GM19023 (cell line): ENCODE measurements around the gene WASHC3.
"Not testable (repeated sequence)": the region's sequence is repeated elsewhere in the genome, so short reads cannot be mapped to it uniquely, and the experiment has no call there.

Source experiments
- ATAC-seq: cut with Tn5 transposase; IDR thresholded peaks from one replicate; pipeline ENCODE4 v1.9.1; 2021; ENCODE audit warnings: mild to moderate bottlenecking, moderate library complexity; ENCODE audit not compliant: unreplicated experiment

WASHC3 gene

DNA sequence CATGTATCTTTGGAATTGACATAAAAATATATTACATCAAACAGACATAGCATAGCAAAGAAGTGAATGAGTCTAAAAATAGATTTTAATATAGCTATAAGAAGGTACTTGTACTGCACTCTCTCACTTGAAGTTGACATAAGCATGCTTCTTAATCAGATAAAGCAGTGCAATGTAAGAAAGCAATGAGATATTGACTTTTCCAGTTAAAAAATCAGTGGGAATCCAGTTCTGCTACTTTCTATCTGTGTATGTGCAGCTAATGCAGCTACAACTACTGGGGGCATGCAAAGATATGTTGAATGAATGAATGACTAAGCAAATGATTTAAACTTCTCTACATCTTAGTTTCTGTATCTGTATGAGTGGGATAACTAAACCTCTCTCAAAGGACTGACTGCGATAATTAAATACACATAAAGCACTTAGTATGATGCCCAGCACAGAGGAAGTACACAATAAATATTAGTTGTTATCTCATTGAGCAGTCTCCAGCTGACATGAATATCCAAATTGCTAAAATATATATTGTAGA, 10.3 kb downstream of the WASHC3 start:
- ATAC-seq = no peak

GRCh38 chr12:102050660-102051430, 10.9 kb downstream of the WASHC3 start:
- ATAC-seq = no peak

DNA sequence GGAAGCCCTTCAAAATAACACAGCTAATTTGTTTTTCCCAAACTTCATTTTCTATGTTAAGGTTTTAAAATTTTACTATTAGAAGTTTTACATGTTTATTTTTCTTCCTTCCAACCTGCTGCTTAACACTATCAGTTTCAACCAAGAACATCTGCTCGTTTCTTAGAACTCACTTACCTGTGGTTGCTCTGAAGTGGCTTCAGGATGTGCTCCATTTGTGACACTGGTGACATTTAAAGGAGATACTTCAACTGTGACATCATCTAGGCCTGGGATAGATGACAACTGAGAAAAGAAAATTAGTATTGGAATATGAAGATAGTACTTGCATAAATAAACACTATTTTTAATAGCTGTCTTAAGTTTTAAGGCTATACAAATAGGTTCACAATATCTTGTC, 17.9 kb downstream of the WASHC3 start:
- peak; percentile 82 for ATAC-seq

- no peak for ATAC-seq
Measured at GRCh38 chr12:102033991-102034745, 27.6 kb downstream of the WASHC3 start.

DNA sequence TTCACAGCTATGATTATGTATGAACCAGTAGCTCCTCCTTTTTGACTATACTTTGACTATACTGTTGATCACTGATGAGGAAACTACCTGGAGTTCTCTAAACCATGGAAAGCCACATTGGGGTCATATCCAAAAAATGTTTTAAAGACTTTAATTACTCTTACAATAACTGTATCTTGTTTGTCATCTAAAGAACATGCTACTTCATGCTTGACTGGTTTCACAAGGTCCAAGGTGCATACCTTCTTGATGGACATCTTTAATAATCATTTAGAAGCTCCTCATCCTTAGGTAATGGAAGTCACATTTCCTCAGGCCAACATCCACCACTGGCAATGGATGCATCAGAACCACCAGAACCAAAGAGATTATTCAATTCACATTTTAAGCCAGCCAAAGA, 29.9 kb downstream of the WASHC3 start:
- ATAC-seq = no peak

DNA sequence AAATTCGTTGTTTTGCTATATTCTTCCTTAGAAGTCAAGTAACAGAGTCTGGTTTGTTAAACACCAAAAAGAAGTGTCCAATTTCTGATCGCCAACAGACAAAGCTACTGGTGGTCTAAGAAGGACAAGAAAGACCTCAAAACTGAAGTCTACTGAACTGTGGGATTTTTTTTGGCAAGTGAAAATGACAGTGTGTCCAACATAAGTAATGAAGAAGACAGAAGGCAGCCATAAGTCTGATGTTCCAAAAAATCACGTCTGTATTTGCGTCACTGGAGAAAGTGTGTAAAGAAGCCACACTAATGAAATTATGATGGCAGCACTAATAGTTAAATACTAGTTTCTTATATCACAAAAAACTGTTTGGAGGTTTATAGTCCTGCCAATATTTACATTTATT, 32.6 kb downstream of the WASHC3 start:
- no peak for ATAC-seq

DNA sequence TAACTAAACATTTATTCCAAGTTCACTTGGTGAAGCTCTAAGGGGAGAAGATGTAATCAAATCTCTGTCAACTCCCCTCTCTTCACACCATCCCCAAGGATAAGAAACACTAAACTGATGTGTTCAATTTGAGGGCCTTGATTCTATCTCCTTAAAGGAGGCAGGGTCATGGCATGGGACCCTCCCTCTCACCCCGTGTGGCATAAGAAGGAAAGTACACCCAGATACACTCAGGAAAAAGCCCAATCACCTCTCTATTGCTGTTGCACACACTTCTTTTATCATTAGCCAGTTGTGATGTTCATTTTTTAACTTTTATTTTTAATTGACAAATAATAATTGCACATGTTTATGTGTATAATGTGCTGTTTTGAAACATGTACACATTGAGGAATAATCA, 35.1 kb downstream of the WASHC3 start:
- no peak for ATAC-seq

DNA sequence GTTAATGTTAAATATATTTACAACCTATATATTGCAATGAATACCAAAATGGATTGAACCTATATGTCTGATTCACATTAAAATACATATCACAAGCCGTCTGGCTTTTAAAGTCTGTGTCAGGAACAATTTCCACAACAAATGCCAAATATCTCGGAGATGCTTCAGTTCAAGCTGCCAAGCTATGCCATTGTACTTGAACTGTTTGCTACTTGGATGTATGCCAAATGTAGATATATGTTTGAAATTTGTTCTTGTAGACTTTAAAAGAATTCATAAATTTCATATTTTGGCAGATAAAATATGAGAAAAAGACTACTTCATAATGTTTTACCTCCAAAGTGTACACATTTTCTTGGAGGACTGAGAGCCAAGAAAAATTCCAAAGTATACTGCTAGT, 37.0 kb downstream of the WASHC3 start:
- ATAC-seq = no peak

DNA sequence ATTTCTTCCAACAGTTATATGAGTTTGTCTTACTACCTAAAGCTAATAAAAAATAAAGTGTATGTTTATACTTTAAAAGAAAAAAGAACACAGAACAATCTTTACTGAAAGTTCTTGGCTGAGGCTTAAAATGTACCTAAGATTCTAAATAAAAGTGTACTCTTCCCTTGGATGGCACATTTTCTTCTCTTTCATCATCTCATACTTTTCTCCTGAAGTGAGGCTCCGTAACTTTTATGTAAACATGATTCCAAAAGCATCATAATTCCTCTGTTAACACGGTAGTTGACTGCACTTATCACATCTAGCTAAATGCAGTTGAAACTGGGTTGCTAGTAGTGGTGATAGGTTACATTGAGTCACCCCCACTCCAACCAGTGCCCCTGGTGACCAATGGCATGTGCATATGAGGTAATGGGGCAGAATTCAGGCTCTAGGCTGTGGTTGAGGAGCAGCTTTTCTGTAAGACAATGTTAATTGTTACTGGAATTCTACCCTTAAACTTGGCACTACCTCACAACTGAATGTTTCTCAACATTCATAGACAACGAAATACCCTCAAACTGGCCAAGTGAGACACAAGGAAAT, 38.4 kb downstream of the WASHC3 start:
- no peak for ATAC-seq

DNA sequence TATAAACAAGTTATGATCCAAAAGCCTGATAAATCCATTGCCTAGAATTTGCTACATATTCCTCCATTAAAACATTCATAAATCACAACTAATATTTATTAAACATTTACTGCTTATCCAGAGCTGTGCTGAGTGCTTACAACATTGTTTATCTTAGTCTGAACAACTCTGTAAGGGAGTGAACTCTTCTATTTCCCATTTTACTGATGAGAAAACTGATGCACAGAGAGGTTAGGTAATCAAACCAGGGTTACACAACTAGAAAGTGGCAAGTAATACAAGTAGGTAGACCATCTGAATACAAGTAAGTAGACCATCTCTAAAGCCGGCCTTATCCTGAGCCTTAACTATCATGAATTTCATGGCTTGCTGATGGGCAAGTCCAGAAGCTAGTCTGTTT, 39.5 kb downstream of the WASHC3 start:
- ATAC-seq = no peak

DNA sequence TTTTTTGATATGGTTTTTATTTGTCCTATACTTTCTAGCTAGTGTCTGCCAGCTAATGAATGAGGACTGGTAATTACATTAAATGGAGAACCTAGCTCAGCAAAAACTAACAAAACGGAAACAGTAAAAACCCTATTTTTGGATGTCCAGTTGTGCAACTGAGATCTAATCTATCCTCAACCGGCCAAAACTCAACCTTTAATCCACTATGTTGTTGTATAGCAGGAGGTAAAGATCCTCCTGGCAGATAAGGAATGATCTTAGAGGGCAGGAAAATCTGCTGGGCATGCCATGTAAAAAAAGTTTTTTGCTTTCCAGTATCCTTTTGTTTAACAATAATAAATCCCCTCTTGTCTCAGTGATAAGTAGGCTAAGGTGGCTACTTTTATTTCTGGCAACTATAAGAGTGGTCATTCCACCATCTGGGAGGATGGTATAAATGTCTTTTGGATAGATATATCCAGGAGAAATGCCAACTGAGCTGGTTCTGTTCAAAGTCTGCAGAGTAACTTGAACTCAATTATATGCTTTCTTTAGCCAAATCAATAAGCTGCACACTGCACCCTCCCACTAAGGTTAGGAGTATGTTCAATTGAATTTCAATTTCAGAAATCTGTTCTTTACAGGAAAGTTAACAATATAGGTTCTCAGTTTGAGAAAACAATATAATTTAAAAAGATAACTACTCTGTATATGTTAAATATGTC, 40.1 kb downstream of the WASHC3 start:
- ATAC-seq = no peak

DNA sequence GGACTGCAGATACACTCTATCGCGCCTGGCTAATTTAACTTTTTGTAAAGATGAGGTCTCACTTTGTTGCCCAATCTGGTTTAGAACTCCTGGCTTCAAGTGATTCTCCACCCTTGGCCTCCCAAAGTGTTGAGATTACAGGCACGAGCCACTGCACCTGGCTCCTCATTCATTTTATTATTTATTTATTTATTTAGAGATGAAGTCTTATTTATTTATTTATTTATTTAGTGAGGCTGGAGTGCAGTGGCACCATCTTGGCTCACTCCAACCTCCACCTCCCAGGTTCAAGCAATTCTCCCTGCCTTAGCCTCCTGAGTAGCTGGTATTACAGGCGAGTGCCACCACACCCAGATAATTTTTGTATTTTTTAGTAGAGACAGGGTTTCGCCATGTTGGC, 43.2 kb downstream of the WASHC3 start:
- not testable (repeated sequence) for ATAC-seq

DNA sequence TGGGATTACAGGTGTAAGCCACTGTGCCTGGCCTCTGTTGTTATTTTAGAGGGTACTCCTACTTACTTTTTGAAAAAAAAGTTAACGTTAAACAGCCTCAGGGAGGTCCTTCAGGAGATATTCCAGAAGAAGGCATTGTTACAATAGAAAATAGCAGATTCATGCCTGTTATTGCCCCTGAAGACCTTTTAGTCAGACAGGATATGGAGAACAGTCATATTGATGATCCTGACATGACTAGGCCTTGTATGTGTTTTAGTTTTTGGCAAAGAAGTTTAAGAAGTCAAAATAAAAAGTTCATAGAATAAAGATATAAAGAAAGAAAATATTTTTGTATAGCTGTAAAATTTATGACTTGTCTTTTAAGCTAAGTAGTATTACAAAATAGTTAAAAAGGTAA, 45.3 kb downstream of the WASHC3 start:
- no peak for ATAC-seq

DNA sequence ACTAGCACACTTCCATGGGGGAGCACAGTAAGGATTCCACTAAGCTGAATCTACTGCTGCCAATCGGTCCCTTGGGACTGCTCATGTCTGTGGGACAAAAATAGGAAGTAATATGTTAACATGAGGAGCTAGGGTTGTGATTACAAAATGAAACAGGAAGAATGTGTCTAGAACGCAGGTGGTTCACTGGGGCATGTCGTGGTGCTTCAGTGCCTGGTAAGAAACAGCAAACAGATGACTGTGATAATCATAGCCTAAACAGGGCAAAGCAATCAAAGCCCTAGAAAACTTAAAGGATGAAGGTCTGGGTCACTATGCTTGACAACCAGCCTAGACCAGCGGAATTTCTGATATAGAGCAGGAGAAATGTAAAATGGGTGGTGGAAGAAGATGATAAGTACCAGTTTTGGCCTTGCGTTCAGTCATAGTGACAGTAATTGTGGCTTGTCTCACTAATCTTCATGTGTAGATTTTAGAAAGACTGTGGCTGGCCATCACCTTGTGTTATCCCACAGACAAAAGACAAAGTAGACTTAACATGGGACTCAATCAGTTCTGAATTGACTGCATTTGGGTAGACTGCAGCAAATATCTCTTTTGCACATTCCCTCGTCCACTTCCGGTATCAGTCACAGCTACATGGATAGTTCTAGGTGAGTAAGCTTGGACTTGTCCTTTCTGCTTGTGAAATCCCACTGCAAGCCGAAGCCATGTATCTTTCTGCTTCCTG, 51.4 kb downstream of the WASHC3 start:
- ATAC-seq = peak; percentile 89

- ATAC-seq = no peak
Measured at GRCh38 chr12:102009796-102010195, 52.0 kb downstream of the WASHC3 start.

- ATAC-seq = no peak
Measured at GRCh38 chr12:102008615-102009126, 53.1 kb downstream of the WASHC3 start.

- ATAC-seq = no peak
Measured at GRCh38 chr12:102005256-102005655, 56.5 kb downstream of the WASHC3 start.

GRCh38 chr12:101997102-101997501, 64.7 kb downstream of the WASHC3 start:
- ATAC-seq = no peak

DNA sequence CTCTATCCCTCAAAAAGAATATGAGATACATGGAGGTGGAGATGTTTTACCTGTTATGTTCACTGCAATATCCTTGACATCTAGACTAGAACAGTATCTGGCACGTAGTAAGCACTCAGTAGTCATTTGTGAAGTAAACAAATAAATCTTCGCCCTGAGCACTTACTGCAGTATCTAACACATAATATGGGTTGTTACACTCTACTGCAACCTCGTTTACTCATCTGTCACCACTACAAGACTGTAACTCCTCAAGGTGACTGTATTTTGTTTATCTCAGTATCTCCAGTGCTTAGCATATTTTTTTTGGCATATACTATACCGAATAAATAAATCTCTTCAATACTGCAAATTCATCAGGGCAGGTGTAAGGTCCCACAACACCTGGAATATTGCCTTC, 66.1 kb downstream of the WASHC3 start:
- no peak for ATAC-seq

DNA sequence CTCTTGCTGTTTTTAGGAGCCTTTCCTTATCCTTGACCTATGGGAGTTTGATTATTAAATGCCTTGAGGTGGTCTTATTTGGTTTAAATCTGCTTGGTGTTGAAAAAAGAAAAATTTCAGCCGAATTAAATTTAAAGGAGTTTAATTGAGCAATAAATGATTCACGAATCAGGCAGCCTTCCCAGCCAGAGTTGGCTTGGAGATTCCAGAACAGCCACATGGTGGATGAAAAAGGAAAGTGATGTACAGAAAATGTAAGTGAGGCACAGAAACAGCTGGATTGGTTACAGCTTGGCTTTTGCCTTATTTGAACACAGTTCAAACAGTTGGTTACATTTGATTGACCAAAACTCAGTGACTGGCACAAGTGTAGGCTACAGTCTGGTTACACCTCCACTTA, 69.7 kb downstream of the WASHC3 start:
- ATAC-seq = no peak
